GM21737 (cell line): ENCODE measurements around the gene HS2ST1.

Experiments used
- ATAC-seq: cut with Tn5 transposase; IDR thresholded peaks from one replicate; pipeline ENCODE4 v1.9.1; 2021; ENCODE audit warnings: mild to moderate bottlenecking, moderate library complexity; ENCODE audit not compliant: unreplicated experiment

HS2ST1 gene

GRCh38 chr1:87104945-87105344 lies 190.5 kb downstream of the HS2ST1 start:
- no peak for ATAC-seq

DNA sequence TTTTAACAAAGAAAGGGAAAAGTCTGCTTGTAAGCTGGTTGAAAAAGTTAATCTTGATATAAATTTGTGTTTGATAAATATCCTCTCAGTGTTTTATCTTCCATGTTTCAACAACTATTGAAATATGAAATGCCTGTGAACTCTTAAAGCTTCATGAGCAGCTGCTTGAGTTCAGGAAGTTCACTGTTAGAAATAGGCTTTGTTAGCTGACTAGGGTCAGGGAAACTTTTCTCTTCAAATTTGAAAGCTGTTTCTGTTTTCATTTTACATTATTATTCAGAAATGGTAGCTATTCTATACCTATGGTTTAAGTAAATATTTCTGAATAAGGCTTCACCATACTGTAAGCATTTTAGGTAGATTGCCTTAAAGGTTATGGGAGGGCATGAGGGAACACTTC lies 191.7 kb downstream of the HS2ST1 start:
- ATAC-seq, result no peak

DNA sequence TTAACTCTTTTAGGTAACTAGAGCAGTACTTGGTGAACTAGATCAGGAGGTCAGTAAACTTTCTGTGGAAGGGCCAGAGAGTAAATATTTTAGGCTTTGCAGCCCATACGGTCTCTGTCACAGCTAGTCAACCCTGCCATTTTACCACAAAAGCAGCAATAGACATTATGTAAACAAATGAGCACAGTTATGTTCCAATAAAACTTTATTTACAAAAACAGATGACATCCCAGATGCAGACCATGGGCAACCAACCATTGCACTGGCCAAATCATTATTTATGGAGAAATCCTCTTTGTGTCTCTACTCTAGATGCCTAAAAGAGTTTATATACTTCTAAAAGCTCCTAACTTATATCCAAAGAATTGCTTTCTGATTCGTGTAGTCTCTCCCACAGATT lies 192.4 kb downstream of the HS2ST1 start:
- ATAC-seq, result no peak

DNA sequence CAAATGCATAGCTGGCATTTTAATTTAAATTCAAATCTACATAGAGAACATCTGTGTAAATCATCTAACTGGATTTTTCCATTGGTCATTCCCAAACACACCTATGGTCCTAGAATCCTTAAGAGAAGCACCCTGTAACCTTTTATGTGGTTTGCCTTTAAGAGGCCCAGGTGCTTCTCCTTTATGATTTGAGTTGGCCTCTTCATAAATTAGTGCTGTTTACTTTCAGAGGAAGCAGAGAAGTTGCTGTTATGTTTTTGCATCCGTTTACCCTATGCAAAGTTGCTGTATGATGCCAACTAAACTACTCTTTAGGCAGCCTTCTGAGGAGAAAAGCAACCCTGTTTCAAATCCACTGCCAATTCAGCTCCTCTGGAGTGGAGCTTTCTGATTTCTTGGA lies 193.8 kb downstream of the HS2ST1 start:
- ATAC-seq, result no peak

GRCh38 chr1:87108814-87109411 lies 194.5 kb downstream of the HS2ST1 start:
- ATAC-seq, result no peak

DNA sequence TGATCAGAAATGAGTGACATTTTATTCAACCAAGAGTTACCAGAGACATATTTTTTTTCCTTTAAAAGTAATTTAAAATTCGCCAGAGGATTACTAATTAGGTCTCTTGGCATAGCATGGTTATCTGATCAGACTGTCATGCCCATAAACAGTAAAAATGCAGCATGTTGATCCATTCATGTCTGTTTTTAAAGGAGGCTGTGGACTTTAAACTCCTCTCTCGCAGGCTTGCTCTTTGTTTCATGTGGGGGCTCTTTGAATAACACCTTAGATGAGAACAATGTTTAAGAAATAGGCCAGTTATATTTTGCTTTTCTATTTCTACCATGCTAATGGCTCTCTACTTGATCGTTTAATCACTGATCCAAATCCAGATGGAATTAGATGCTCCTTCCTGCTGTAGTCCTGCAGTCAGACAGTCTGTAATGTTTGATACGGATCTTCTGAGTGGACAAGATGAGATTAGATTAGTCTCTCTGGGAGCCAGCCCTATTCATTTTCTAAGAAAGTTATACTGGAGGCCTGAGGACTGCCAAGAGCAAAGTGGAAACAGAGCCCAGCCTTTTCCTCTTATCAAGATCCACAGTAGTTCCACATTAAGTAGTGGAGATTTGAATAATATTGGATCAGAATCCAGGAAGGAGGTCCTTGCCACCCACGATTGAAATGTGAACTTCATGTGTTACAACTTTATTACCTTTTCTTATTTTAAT lies 197.4 kb downstream of the HS2ST1 start:
- no peak for ATAC-seq

- ATAC-seq, result no peak
These were observed 198.9 kb downstream of the HS2ST1 start for GRCh38 chr1:87113313-87113712.

- ATAC-seq, result no peak
These were observed 201.0 kb downstream of the HS2ST1 start for GRCh38 chr1:87115317-87115890.

- no peak for ATAC-seq
These were observed 201.5 kb downstream of the HS2ST1 start for GRCh38 chr1:87115891-87116290.

- ATAC-seq, result no peak
These were observed 203.4 kb downstream of the HS2ST1 start for GRCh38 chr1:87117761-87118368.

GRCh38 chr1:87119541-87120140 lies 205.2 kb downstream of the HS2ST1 start:
- no peak for ATAC-seq

- ATAC-seq, result no peak
These were observed 206.3 kb downstream of the HS2ST1 start for GRCh38 chr1:87120779-87121178.

GRCh38 chr1:87121711-87122163 lies 207.3 kb downstream of the HS2ST1 start:
- ATAC-seq, result no peak

DNA sequence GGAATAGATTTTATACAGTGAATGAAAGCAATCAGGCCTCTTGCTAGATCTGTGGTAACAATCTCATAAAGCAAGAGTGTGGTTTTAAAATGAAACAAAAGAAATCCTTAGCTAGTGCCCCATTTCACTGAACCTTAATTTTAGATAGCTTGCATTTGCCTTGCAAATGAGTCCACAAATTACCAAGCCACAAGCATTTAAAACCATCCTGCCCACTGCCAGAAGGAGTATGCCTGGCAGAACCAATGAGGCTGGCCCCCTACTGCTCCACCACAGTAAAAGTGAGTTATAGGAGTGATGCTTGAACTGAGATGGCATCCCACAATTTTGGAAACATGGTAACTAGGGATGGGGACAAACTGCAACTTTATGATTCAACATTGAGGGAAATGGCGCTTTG lies 207.8 kb downstream of the HS2ST1 start:
- no peak for ATAC-seq

GRCh38 chr1:87123610-87124009 lies 209.2 kb downstream of the HS2ST1 start:
- ATAC-seq, result no peak

- no peak for ATAC-seq
These were observed 212.6 kb downstream of the HS2ST1 start for GRCh38 chr1:87126886-87127505.

DNA sequence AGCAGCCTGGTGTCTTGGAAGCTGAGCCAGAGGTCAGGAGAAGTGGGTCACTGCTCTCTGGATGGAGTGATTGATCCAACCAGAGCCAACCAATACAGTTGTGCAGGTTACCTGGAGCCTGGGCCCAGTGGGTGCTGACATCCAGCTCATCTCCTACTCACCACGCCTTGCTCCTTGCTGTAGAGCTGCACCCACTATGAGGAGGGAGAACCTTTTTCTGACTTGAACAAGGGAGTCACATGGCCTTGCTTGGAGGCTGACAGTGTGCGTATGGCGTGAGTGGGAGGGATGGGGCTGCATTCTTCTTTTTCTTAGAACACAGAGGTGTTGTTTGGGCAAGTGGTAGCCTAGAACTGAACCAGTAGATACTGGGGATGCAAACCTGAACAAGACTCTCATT lies 213.1 kb downstream of the HS2ST1 start:
- no peak for ATAC-seq

DNA sequence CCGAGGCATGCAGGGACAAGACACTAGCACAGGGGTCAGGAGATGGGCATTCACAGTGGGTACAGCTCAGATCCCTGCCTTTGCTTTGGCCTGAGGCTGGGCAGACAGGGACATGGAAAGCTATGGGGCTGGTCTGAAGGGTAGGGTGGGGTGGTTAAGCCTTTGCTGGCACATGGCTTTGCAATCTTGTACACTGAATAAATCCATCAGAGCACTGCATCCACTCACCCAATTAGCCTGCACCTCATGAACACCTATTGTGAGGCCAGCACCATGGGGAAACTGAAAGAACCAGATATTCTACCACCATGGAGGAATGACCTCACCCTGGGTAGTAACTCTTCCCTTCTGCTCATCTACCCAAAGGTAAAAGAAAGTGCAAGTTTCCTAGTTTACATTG lies 214.6 kb downstream of the HS2ST1 start:
- ATAC-seq, result no peak

GRCh38 chr1:87129606-87130005 lies 215.2 kb downstream of the HS2ST1 start:
- ATAC-seq, result no peak

- no peak for ATAC-seq
These were observed 216.0 kb downstream of the HS2ST1 start for GRCh38 chr1:87130438-87130837.

DNA sequence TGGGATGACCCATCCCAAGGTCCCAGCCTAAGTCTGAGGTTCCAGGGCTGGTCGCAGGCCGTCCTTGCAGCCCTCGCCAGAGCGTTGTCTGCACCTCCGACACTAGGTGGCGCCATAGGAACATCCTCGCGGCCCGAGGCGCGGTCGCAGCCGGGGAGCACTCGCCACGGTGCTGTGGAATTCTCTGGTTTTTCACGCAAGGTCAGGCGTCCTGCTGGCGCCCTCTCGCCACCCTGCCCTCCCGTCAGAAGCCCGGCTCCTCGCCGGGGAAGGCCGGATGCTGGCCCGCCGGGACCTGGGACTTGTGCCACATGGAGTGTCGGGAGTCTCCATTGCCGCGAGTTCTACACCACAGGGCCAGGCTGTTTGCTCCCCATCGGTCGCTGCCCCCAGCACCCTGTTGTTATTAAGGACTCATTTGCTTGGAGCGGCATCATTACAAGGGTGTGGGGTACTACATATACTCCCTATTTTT lies 217.4 kb downstream of the HS2ST1 start:
- peak; percentile 95 for ATAC-seq
